ENCODE data around the gene BCHE.

GRCh38 chr3:165778891-165779290 lies 58.3 kb downstream of the BCHE start:
- TF ChIP-seq CTCF (IDR thresholded peaks at IDR 0.05; ENCODE audit: borderline replicate concordance, extremely low read depth, low read length, poor library complexity, severe bottlenecking): no peak
- TF ChIP-seq EZH2 (IDR thresholded peaks at IDR 0.05; ENCODE audit: borderline replicate concordance, low read depth, low read length, severe bottlenecking): no peak
